HG03280 (cell line): ENCODE measurements around the gene POLR2C.

ENCODE experiments used
- ATAC-seq: cut with Tn5 transposase; IDR thresholded peaks from one replicate; pipeline ENCODE4 v1.9.1; 2021; ENCODE audit warnings: mild to moderate bottlenecking, moderate library complexity; ENCODE audit not compliant: unreplicated experiment

The POLR2C gene

DNA sequence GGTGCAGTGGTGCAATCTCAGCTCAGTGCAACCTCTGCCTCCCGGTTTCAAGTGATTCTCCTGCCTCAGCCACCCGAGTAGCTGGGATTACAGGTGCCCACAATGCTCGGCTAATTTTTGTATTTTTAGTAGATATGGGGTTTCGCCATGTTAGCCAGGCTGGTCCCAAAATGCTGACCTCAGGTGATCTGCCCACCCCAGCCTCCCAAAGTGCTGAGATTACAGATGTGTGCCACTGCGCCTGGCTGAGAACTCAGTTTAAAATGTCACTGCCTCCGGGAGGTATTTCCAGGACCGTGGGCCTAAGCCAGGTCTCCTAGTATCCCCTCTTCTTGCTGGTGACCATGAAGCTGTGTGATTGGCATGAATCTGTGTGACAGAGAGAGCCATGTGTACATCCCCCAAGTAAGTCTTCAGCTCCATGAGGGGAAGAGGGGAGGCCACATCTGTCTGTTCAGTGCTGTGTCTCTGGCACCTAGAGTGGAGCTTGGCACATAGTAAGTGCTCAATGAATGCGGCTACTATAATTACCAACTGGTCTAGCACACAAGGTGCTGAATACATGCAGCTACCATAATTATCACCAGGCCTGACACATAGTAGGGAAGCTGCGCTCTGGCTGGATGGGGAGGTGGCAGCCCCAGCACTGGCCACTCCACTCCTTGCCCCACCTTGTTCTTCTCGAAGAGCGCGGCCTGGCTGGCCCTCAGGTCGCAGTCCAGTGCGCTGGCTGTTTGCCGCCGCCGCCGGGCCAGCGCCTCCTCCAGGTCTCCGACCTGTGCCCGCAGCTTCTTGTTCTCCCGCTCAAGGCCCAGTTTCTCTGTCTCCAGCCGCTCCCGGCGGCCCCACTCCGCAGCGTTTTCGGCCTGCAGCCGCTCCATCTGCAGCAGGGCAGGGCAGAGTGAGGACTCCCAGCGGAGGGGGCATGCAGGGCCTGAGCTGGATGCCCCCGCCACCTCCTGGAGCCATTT, 55.2 kb downstream of the POLR2C start:
- ATAC-seq: no peak

GRCh38 chr16:57518520-57518919, 56.0 kb downstream of the POLR2C start:
- ATAC-seq: no peak

GRCh38 chr16:57518922-57519321, 56.4 kb downstream of the POLR2C start:
- ATAC-seq: no peak

GRCh38 chr16:57519796-57520360, 57.4 kb downstream of the POLR2C start:
- peak; percentile 79 for ATAC-seq
